Keratinocyte (primary cell): ENCODE data around the gene DPP9. TPM values are rescaled to one million over a fixed set of nuclear protein-coding genes. Genes with fewer than 3 reads are reported as not detected.
"Not testable (repeated sequence)": the region's sequence is repeated elsewhere in the genome, so short reads cannot be mapped to it uniquely, and the experiment has no call there.

Experiments
- DNase-seq: peaks from one replicate; pipeline ENCODE4 v3.0.0-alpha.2; 2011; ENCODE audit warnings: low read depth, missing footprints, low spot score
- FAIRE-seq: peaks from 2 replicates; lab custom pipeline; 2011; peaks lifted over from hg19 to GRCh38; lab: Jason Lieb, UNC
- H2AFZ ChIP-seq: 2 replicates; pipeline ENCODE4 v1.6.0; 2012; ENCODE audit warnings: low read length, control low read depth, inconsistent platforms; ENCODE audit not compliant: control insufficient read depth
- H3K27ac ChIP-seq: 2 replicates; pipeline ENCODE4 v1.5.1; 2011; ENCODE audit warnings: low read length; ENCODE audit not compliant: control insufficient read depth, insufficient read depth
- H3K27me3 ChIP-seq: 3 replicates; pipeline ENCODE4 v1.6.0; 2011; ENCODE audit warnings: low read length; ENCODE audit not compliant: control insufficient read depth, insufficient read depth; ENCODE audit errors: extremely low read depth
- H3K36me3 ChIP-seq, 2 experiments: 2 replicates in 1 of 2; 3 replicates in 1 of 2; pipeline ENCODE4 v1.5.1; 2011; ENCODE audit warnings: low read length in 2 of 2, mild to moderate bottlenecking in 1 of 2; ENCODE audit not compliant: control insufficient read depth in 2 of 2, insufficient read depth in 2 of 2; ENCODE audit errors: extremely low read depth in 1 of 2
- H3K4me1 ChIP-seq: 3 replicates; pipeline ENCODE4 v1.5.1; 2011; ENCODE audit warnings: low read length; ENCODE audit not compliant: control insufficient read depth, insufficient read depth; ENCODE audit errors: extremely low read depth
- H3K4me2 ChIP-seq: 3 replicates; pipeline ENCODE4 v1.6.0; 2011; ENCODE audit warnings: low read depth, low read length; ENCODE audit not compliant: control insufficient read depth, insufficient read depth; ENCODE audit errors: extremely low read depth
- H3K4me3 ChIP-seq, 3 experiments: fragments of 200-600 bp in 1 of 3; sonication (generic) in 1 of 3; 2 replicates in 2 of 3; 3 replicates in 1 of 3; pipeline ENCODE4 v1.5.1; 2011 to 2016; ENCODE audit warnings: low read length in 3 of 3, mild to moderate bottlenecking in 3 of 3, control low read depth in 2 of 3, inconsistent platforms in 1 of 3, low read depth in 1 of 3, mixed read lengths in 1 of 3, mixed run types in 1 of 3, moderate library complexity in 1 of 3; ENCODE audit not compliant: control insufficient read depth in 2 of 3, insufficient read depth in 2 of 3; ENCODE audit errors: extremely low read depth in 1 of 3
- H3K79me2 ChIP-seq: 2 replicates; pipeline ENCODE4 v1.6.0; 2012; ENCODE audit warnings: low read length; ENCODE audit not compliant: control insufficient read depth, insufficient read depth
- H3K9ac ChIP-seq: 3 replicates; pipeline ENCODE4 v1.6.0; 2011; ENCODE audit warnings: low read length; ENCODE audit not compliant: control insufficient read depth, insufficient read depth; ENCODE audit errors: extremely low read depth
- H3K9me1 ChIP-seq: 3 replicates; pipeline ENCODE4 v1.6.0; 2011; ENCODE audit warnings: low read length; ENCODE audit not compliant: control insufficient read depth, insufficient read depth; ENCODE audit errors: extremely low read depth
- H3K9me3 ChIP-seq: 2 replicates; pipeline ENCODE4 v1.5.1; 2012; ENCODE audit warnings: low read depth, low read length; ENCODE audit not compliant: control insufficient read depth
- H4K20me1 ChIP-seq: 3 replicates; pipeline ENCODE4 v1.6.0; 2011; ENCODE audit warnings: low read length; ENCODE audit not compliant: control insufficient read depth, insufficient read depth; ENCODE audit errors: extremely low read depth
- EZH2 ChIP-seq: IDR thresholded peaks from one replicate; pipeline ENCODE4 v1.6.1; 2012; ENCODE audit warnings: inconsistent platforms, mild to moderate bottlenecking, low read length, moderate library complexity
- dilution Hi-C: fragments of 300-500 bp; cut with MboI; formaldehyde crosslinking; loops from one replicate; pipeline ENCODE4 v1.7.0; 2020; ENCODE audit warnings: low sequenced_read_pairs; ENCODE audit not compliant: extremely low pct_ligation_motif_present
- polyA plus RNA-seq, 5 experiments: library from polyadenylated mRNA; depleted of rRNA in 3 of 5; stranded (reverse) in 3 of 5; stranded (forward) in 1 of 5; unstranded in 1 of 5; fragments of >200 nt; gene quantifications; 1 replicate in 1 of 5; 2 replicates in 3 of 5; 3 replicates in 1 of 5; pipeline versions ENCODE4 v1.2.1 to v1.2.3, GENCODE V29; 2011 to 2012; ENCODE audit warnings: missing spikeins in 2 of 5, low read depth in 1 of 5, low replicate concordance in 1 of 5
- TF ChIP-seq, protein P1 (sequence below), 3 experiments: IDR thresholded peaks in 1 of 3; conservative IDR thresholded peaks in 1 of 3; optimal IDR thresholded peaks in 1 of 3; 2 replicates in 2 of 3; 3 replicates in 1 of 3; pipeline versions ENCODE3 to v1.5.1; 2011; ENCODE audit warnings: low read length in 3 of 3, mild to moderate bottlenecking in 3 of 3, moderate library complexity in 2 of 3, control low read depth in 1 of 3, inconsistent platforms in 1 of 3; ENCODE audit not compliant: insufficient read depth in 2 of 3; ENCODE audit errors: extremely low read depth in 1 of 3

DPP9 gene
- polyA plus RNA-seq, 1 donor (not counting 4 experiments of a cell fraction or from before 2014, with no cell fraction given), result 19.2 TPM

- dilution Hi-C loops, result no loop called here
- FAIRE-seq, result no peak
These were observed 22.3 kb upstream of the DPP9 start for GRCh38 chr19:4745986-4746385.

DNA sequence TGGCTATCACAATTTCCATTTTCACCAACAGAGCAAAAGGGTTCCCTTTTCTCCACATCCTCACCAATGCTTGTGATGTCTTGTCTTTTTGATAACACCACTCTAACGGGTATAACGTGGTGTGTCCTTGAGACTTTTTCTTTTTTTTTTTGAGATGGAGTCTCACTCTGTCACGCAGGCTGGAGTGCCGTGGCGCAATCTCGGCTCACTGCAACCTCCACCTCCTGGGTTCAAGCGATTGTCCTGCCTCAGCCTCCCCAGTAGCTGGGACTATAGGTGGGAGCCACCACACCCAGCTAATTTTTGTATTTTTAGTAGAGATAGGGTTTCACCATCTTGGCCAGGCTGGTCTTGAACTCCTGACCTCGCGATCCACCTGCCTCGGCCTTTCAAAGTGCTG is 21.5 kb upstream of the DPP9 start:
- H3K9me3 ChIP-seq, H3K4me1 ChIP-seq, H3K79me2 ChIP-seq, FAIRE-seq, H2AFZ ChIP-seq, H3K4me2 ChIP-seq, H3K9ac ChIP-seq, DNase-seq, H4K20me1 ChIP-seq, H3K36me3 ChIP-seq, H3K9me1 ChIP-seq, H3K4me3 ChIP-seq, H3K27ac ChIP-seq, dilution Hi-C loops: not testable (repeated sequence)
- peaks cover 13% of the 10 kb centered on the region for H3K27me3 ChIP-seq

More at GRCh38 chr19:4745986-4746385, 22.3 kb upstream of the DPP9 start:
- TF ChIP-seq, protein P1, sequence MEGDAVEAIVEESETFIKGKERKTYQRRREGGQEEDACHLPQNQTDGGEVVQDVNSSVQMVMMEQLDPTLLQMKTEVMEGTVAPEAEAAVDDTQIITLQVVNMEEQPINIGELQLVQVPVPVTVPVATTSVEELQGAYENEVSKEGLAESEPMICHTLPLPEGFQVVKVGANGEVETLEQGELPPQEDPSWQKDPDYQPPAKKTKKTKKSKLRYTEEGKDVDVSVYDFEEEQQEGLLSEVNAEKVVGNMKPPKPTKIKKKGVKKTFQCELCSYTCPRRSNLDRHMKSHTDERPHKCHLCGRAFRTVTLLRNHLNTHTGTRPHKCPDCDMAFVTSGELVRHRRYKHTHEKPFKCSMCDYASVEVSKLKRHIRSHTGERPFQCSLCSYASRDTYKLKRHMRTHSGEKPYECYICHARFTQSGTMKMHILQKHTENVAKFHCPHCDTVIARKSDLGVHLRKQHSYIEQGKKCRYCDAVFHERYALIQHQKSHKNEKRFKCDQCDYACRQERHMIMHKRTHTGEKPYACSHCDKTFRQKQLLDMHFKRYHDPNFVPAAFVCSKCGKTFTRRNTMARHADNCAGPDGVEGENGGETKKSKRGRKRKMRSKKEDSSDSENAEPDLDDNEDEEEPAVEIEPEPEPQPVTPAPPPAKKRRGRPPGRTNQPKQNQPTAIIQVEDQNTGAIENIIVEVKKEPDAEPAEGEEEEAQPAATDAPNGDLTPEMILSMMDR (optimal IDR thresholded peaks at IDR 0.05 in 1 of 3, IDR thresholded peaks at IDR 0.05 in 1 of 3, conservative IDR thresholded peaks at IDR 0.05 in 1 of 3; ENCODE audit: extremely low read depth in 1 of 3, insufficient read depth in 2 of 3, low read length in 3 of 3), result no peak
- TF ChIP-seq EZH2, result no peak
- DNase-seq, result no peak
- H3K4me1 ChIP-seq, result peaks cover 7% of the 10 kb centered on the region
- no peak overlapping the region for H3K4me3 ChIP-seq
- H3K4me2 ChIP-seq, result no peak overlapping the region
- H3K27ac ChIP-seq, result no peak overlapping the region
- no peaks in the 10 kb centered on the region for H3K9me3 ChIP-seq
- H3K36me3 ChIP-seq, result no peaks in the 10 kb centered on the region
- H3K9ac ChIP-seq, result no peak overlapping the region
- no peaks in the 10 kb centered on the region for H3K9me1 ChIP-seq
- H3K27me3 ChIP-seq, result peaks cover 13% of the 10 kb centered on the region
- no peak overlapping the region for H2AFZ ChIP-seq
- H4K20me1 ChIP-seq, result peaks cover 2% of the 10 kb centered on the region
- no peaks in the 10 kb centered on the region for H3K79me2 ChIP-seq
